NCI-H2107 (cell line): ENCODE results near the gene CAPRIN2.

Source experiments
- DNase-seq: peaks from one replicate; lab custom pipeline; 2025; lab: John Stamatoyannopoulos, UW

The CAPRIN2 gene

GRCh38 chr12:30754750-30755394 lies at the start of gene CAPRIN2:
TSS of gene CAPRIN2 (minus strand) at chr12:30754951. CDS start at chr12:30753520, 1,431 bp downstream.
- DNase-seq = peak; percentile 95

- no peak for DNase-seq
Observed at GRCh38 chr12:30797689-30798088, 42.9 kb upstream of the CAPRIN2 start.

- no peak for DNase-seq
Observed at GRCh38 chr12:30796891-30797371, 42.2 kb upstream of the CAPRIN2 start.

GRCh38 chr12:30796313-30796780 lies 41.6 kb upstream of the CAPRIN2 start:
- peak; percentile 29 for DNase-seq

GRCh38 chr12:30795410-30796312 lies 40.9 kb upstream of the CAPRIN2 start:
- peak; percentile 25 for DNase-seq

- DNase-seq = no peak
Observed at GRCh38 chr12:30794591-30795409, 40.0 kb upstream of the CAPRIN2 start.

GRCh38 chr12:30794020-30794419 lies 39.3 kb upstream of the CAPRIN2 start:
- DNase-seq = no peak

GRCh38 chr12:30792648-30793499 lies 38.1 kb upstream of the CAPRIN2 start:
- DNase-seq = no peak

GRCh38 chr12:30792085-30792484 lies 37.3 kb upstream of the CAPRIN2 start:
- no peak for DNase-seq

- no peak for DNase-seq
Observed at GRCh38 chr12:30788754-30789153, 34.0 kb upstream of the CAPRIN2 start.

GRCh38 chr12:30785630-30786029 lies 30.9 kb upstream of the CAPRIN2 start:
- DNase-seq = no peak

- DNase-seq = no peak
Observed at GRCh38 chr12:30784508-30784907, 29.8 kb upstream of the CAPRIN2 start.

GRCh38 chr12:30783946-30784345 lies 29.2 kb upstream of the CAPRIN2 start:
- DNase-seq = no peak

- no peak for DNase-seq
Observed at GRCh38 chr12:30782316-30783173, 27.8 kb upstream of the CAPRIN2 start.

- no peak for DNase-seq
Observed at GRCh38 chr12:30779578-30779977, 24.8 kb upstream of the CAPRIN2 start.

- DNase-seq = no peak
Observed at GRCh38 chr12:30779178-30779577, 24.4 kb upstream of the CAPRIN2 start.

GRCh38 chr12:30774599-30774998 lies 19.8 kb upstream of the CAPRIN2 start:
- no peak for DNase-seq

- no peak for DNase-seq
Observed at GRCh38 chr12:30769802-30770201, 15.1 kb upstream of the CAPRIN2 start.

- DNase-seq = no peak
Observed at GRCh38 chr12:30764251-30764650, 9.5 kb upstream of the CAPRIN2 start.

GRCh38 chr12:30763053-30763452 lies 8.3 kb upstream of the CAPRIN2 start:
- no peak for DNase-seq
